ENCODE measurements around the gene GBP1. TPM values are rescaled to one million over a fixed set of nuclear protein-coding genes. Genes with fewer than 3 reads are reported as not detected.

The GBP1 gene
- total RNA-seq, 1 experiment from 2014 or later = 0.15 TPM

DNA sequence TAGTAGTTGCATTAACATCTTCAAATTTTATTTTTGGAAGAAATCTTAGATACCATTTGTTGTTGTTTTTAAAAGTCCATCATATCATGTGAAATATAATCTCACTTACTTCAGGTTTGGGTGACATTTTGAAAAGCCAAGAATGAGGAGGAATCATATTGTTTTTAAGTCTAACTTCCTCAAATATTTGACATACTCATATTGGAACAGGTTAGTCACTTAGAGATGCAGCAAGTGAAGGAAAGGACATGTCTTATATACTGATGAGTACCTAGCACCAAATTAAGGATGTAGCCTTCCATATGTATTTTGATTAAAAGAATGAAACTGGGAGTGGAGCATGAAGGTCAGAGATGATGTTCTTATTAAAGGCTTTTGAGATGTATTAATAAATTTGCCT, 37.0 kb upstream of the GBP1 start:
- Histone ChIP-seq H3K79me2 (ENCODE audit: insufficient read depth, low read length) (no peaks in the 10 kb centered on the region), H3K9me2 (ENCODE audit: insufficient read depth) (no peaks in the 10 kb centered on the region), H2AFZ (ENCODE audit: low read depth, low read length, poor library complexity, severe bottlenecking) (no peak overlapping the region), H3K4me3 (replicated peaks in 1 of 2; ENCODE audit: low read depth in 1 of 2, low read length in 2 of 2) (no peak overlapping the region), H3K4me1 (ENCODE audit: control insufficient read depth in 1 of 2, insufficient read depth in 2 of 2, low read length in 2 of 2) (no peaks in the 10 kb centered on the region), H3K36me3 (ENCODE audit: control insufficient read depth in 1 of 2, insufficient read depth in 2 of 2, low read length in 2 of 2) (no peaks in the 10 kb centered on the region), H3K27ac (ENCODE audit: low read depth, low read length) (no peak overlapping the region), H3K9me3 (ENCODE audit: control insufficient read depth in 1 of 2, insufficient read depth in 1 of 2, low read depth in 1 of 2, low read length in 2 of 2) (no peaks in the 10 kb centered on the region), H3K27me3 (ENCODE audit: insufficient read depth, low read length) (no peaks in the 10 kb centered on the region), H3K4me2 (ENCODE audit: low read length) (no peak overlapping the region), H3K9ac (ENCODE audit: low read length) (no peak overlapping the region), H4K20me1 (ENCODE audit: insufficient read depth) (no peaks in the 10 kb centered on the region)
- RAD21 ChIA-PET (ENCODE audit: low non-redundant PET in 1 of 2, low total read pairs in 2 of 2, uncharacterized antibody in 2 of 2, unreplicated experiment in 2 of 2) = no interaction called here
- BruUV-seq (replicated peaks) = no TSS peak
- DNase-seq (ENCODE audit: low read depth, low spot score) (no peak), ATAC-seq (no peak)
- intact Hi-C loops (cut with micrococcal nuclease) = no loop called here
- CTCF ChIA-PET = no interaction called here
- TF ChIP-seq FOSL1 (IDR thresholded peaks at IDR 0.05; ENCODE audit: low read depth) (no peak), SRF (IDR thresholded peaks at IDR 0.05; ENCODE audit: low read depth) (no peak), POLR2AphosphoS5 (IDR thresholded peaks at IDR 0.05; ENCODE audit: low read depth, low read length) (no peak)
- TF ChIP-seq, protein P1, sequence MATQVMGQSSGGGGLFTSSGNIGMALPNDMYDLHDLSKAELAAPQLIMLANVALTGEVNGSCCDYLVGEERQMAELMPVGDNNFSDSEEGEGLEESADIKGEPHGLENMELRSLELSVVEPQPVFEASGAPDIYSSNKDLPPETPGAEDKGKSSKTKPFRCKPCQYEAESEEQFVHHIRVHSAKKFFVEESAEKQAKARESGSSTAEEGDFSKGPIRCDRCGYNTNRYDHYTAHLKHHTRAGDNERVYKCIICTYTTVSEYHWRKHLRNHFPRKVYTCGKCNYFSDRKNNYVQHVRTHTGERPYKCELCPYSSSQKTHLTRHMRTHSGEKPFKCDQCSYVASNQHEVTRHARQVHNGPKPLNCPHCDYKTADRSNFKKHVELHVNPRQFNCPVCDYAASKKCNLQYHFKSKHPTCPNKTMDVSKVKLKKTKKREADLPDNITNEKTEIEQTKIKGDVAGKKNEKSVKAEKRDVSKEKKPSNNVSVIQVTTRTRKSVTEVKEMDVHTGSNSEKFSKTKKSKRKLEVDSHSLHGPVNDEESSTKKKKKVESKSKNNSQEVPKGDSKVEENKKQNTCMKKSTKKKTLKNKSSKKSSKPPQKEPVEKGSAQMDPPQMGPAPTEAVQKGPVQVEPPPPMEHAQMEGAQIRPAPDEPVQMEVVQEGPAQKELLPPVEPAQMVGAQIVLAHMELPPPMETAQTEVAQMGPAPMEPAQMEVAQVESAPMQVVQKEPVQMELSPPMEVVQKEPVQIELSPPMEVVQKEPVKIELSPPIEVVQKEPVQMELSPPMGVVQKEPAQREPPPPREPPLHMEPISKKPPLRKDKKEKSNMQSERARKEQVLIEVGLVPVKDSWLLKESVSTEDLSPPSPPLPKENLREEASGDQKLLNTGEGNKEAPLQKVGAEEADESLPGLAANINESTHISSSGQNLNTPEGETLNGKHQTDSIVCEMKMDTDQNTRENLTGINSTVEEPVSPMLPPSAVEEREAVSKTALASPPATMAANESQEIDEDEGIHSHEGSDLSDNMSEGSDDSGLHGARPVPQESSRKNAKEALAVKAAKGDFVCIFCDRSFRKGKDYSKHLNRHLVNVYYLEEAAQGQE (IDR thresholded peaks at IDR 0.05; ENCODE audit: low read depth) = no peak
- POLR2A ChIA-PET = no interaction called here

- no TSS peak for BruUV-seq (replicated peaks)
- Histone ChIP-seq H3K27ac (ENCODE audit: low read depth, low read length) (no peak overlapping the region), H3K79me2 (ENCODE audit: insufficient read depth, low read length) (no peaks in the 10 kb centered on the region), H3K9me2 (ENCODE audit: insufficient read depth) (no peaks in the 10 kb centered on the region), H3K4me1 (ENCODE audit: control insufficient read depth in 1 of 2, insufficient read depth in 2 of 2, low read length in 2 of 2) (no peaks in the 10 kb centered on the region), H3K4me2 (ENCODE audit: low read length) (no peak overlapping the region), H3K4me3 (replicated peaks in 1 of 2; ENCODE audit: low read depth in 1 of 2, low read length in 2 of 2) (no peak overlapping the region), H3K9ac (ENCODE audit: low read length) (no peak overlapping the region), H2AFZ (ENCODE audit: low read depth, low read length, poor library complexity, severe bottlenecking) (no peak overlapping the region), H3K27me3 (ENCODE audit: insufficient read depth, low read length) (no peaks in the 10 kb centered on the region), H3K36me3 (ENCODE audit: control insufficient read depth in 1 of 2, insufficient read depth in 2 of 2, low read length in 2 of 2) (no peaks in the 10 kb centered on the region), H3K9me3 (ENCODE audit: control insufficient read depth in 1 of 2, insufficient read depth in 1 of 2, low read depth in 1 of 2, low read length in 2 of 2) (peaks cover 0 to 5% of the 10 kb centered on the region in 2 experiments; a peak in 2 of 4 replicates), H4K20me1 (ENCODE audit: insufficient read depth) (no peaks in the 10 kb centered on the region)
- intact Hi-C loops (cut with micrococcal nuclease) = no loop called here
- ATAC-seq (no peak), DNase-seq (ENCODE audit: low read depth, low spot score) (no peak)
- ChIA-PET RAD21 (ENCODE audit: low non-redundant PET in 1 of 2, low total read pairs in 2 of 2, uncharacterized antibody in 2 of 2, unreplicated experiment in 2 of 2) (no interaction called here), POLR2A (no interaction called here), CTCF (no interaction called here)
- TF ChIP-seq ZFX (IDR thresholded peaks at IDR 0.05) (no peak), SP1 (IDR thresholded peaks at IDR 0.05; ENCODE audit: low read depth) (no peak)
These were observed 35.4 kb upstream of the GBP1 start for GRCh38 chr1:89100412-89100811.

All from HCT116 (cell line).